GM18517 (cell line): ENCODE results near the gene MPC1.

ENCODE experiments used
- ATAC-seq: cut with Tn5 transposase; IDR thresholded peaks from one replicate; pipeline ENCODE4 v1.9.1; 2021; ENCODE audit warnings: mild to moderate bottlenecking, moderate library complexity; ENCODE audit not compliant: unreplicated experiment

MPC1 gene

GRCh38 chr6:166318649-166319600 lies 63.8 kb downstream of the MPC1 start:
- no peak for ATAC-seq

- ATAC-seq, result no peak
Measured at GRCh38 chr6:166318227-166318626, 64.5 kb downstream of the MPC1 start.

DNA sequence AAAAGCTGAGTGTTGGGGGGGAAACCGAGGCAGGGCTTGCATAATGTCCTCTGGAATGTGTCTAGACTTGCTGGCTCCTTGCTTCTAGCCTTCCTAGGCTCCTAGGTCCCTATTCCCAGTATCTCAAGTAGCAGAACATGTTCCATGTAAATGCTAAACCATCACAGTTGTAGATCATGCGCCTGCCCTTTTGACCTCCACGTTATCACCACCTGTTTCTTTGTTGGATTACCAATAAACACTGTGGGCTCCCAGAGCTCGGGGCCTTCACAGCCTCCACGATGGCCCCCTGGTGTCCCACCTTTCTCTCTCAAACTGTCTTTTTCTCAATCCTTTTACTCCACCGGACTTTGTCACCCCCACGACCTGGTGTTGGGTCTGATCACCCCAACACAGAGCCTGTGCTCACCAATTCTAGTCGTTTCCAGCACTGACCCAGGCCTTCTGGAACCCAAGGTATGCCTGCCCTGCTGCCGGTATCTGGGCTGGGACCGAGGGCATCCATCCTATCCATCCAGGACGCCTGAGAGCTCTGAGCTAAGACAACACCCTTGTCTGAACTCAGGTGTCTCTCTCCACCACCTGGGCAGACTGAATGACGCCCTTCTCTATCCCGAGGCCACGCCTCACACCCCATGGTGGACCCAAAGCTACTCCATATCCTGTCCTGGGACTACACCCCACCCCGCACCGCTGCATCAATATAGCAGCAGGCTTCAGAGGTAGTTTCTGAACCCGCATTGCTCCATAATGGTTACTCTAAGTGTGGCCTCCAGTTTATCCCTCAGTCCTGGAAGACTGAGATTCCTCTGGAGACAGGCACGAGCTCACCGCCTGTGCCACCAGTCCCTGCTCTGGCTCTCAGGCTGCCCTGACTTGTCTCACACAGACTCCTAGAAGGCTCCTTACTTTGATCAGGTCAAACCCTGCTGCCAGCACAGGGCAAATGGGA lies 65.2 kb downstream of the MPC1 start:
- ATAC-seq, result no peak

DNA sequence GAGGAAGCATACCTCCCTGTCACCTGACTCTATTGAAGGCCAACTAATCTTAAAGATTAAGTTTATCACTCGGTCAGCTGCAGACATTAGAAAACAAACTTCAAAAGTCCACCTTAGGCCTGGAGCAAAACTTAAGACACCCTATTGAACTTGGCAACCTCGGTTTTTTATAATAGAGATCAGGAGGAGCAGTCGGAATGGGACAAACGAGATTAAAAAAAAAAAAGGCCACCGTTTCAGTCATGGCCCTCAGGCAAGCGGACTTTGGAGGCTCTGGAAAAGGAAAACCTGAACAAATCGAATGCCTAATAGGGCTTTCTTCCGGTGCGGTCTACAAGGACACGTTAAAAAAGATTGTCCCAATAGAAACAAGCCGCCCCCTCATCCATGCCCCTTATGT lies 67.3 kb downstream of the MPC1 start:
- ATAC-seq, result no peak
